SW480 (cell line): ENCODE data around the gene NEFH.
"Not testable (repeated sequence)": the region's sequence is repeated elsewhere in the genome, so short reads cannot be mapped to it uniquely, and the experiment has no call there.

Experiments used
- DNase-seq: peaks from one replicate; pipeline ENCODE4 v3.0.0-alpha.2; 2016; ENCODE audit warnings: low spot score

The NEFH gene

DNA sequence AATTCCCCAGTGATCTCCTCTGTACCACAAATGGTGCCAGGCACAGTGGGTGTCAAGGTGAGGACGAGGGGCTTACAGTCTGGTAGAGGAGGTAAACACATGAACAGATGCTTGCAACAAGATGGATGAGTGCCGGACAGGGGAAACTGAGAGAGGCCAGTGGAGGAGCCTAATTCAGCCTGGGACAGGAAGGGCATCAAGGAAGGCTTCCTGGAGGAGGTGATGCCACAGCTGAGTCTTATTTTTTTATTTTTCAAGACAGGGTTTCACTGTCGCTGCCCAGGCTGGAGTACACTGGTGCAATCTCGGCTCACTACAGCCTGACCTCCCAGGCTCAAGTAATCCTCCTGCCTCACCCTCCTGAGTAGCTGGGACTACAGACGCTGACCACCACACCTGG, 18.8 kb upstream of the NEFH start:
- no peak for DNase-seq

DNA sequence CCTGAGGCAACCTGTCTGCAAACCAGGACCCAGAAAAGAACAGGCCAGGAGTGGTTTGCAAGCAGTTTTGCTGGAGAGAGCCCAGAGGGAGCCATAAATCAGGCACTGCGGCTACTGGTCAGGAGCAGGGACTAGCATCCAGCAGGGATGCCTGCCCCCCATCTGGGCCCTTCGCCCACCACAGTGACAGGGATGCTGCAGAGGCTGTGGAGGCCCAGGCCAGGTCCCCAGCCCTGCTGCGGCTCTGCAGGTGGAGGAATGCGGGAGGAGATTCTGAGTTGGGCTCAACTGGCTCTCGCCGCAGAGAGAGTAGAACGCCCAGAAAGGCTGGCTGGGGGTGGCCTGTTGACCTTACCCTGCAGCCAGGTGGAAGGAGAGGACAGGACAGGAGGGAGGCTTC, 16.4 kb upstream of the NEFH start:
- DNase-seq: no peak

DNA sequence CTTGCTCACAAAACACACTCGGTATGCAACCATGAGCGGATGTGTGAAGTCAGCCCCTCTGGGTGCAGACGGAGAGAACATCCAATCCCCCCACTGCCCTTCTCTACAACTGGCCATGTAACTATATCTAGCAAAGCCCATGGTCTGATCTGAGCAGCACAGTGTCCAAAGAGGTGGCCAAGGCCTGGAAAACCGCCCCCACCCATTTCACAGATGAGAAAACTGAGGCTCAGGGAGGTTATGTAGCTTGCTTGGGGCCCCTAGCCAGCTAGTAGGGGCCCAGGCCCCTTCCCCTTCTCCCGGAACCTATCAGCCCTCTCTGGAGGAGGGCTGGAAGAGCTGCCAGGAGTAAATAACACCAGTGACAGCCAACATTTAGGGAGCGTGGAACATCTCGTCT, 15.4 kb upstream of the NEFH start:
- DNase-seq: no peak

DNA sequence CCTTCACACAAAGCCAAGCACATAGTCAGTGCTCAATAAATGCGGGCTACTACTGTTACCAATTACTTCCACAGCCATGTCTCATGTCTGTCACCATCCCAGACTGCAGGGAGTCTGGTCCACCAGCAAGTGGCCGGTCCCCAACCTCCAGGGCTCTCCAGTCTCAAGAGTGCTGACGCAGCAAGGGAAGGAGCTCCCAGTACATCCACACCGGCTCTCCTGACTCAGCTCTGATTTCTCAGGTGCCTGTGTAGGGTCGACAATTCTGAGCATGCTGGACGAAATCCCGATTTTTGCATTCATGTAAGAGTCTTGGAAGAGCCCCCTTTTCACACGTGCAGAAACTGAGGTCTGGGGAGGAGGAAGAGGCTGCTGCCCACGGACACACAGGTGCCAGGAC, 10.3 kb upstream of the NEFH start:
- no peak for DNase-seq

DNA sequence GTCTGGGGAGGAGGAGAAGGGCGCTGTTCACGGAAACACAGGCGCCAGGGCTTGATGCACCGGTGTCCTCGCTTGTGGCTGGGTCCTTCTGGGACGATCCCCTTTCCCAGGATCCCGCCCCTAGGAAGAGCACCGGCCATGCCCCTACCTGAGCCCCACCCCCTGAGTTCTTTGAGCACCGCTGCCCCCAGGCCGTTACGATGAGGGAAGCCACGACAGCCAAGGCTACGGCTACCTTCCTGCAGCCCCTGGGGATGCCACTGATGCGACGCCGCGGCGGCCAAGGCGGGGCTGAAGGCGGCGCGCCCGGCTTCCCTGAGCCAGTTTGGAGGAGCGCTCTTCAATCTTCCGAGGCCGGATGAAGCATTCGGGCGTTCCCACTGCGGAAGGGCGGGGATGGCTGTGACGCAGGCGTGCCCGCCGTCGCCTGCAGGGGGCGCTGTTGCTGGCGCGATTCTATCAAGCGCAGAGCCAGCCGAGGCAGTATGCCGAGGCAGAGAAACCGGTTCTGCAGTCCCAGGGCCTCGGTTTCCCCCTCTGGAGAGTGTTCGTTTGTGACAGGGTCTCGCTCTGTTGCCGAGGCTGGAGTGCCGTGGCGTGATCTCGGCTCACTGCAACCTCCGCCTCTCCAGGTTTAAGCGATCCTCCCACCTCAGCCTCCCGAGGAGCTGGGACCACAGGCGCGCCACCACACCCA, 9.7 kb upstream of the NEFH start:
- peak; percentile 53 for DNase-seq

DNA sequence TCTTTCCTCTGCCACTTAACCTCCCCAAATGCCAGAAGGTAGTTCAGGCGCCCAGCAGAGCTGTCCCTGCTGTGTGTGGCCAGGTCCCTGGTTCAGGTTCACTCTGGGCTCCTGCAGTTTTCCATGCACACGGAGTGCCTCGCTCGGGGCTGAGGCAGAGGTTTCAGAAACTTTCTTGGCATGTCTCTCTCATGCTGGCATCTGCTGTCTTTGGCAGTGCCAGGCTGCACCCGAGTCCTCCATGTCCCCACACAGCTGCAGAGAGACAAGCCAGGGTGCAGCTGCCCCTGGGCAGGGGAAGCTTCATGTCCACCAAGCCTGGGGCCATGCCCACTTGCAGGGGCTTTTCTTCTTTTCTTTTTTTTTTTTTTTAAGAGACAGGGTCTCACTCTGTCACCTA, 7.0 kb upstream of the NEFH start:
- no peak for DNase-seq

DNA sequence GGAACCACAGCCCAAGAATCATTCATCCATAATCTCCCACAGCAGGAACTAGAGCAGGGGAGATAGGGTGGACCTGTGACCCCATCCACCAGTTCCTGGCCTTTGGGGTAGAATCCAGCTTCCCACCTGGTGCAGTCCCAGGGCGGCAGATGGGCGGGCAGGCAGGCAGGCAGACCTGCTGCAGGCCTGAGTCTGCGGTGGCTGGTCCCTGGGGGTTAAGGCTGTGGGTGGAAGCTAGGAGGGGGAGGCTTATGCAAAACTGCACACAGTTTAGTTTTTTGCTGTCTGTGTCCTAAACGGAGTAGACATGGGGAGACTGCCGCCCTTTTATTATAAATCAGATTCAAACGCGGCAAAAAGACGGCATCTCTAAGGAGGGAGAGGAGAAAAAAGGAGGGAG, 4.5 kb upstream of the NEFH start:
- no peak for DNase-seq

DNA sequence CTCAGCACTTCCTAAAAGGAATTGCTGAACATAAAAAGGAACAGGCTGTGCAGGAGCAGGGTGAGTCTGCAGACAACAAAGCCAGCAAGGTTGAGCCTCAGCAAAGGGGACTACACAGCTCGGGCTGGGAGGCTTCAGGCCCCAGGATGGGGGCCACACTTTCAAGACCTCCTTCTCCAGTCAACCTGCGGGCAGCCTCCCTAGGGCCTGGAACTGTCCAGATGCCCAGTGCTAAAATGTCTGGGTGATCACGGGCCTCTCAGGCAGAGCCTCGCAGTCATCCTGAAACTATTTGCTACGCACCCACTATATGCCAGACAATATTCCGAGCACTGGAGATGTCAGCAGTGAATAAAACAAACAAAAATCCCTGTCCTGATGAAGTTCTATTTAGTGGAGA, 3.9 kb upstream of the NEFH start:
- no peak for DNase-seq

DNA sequence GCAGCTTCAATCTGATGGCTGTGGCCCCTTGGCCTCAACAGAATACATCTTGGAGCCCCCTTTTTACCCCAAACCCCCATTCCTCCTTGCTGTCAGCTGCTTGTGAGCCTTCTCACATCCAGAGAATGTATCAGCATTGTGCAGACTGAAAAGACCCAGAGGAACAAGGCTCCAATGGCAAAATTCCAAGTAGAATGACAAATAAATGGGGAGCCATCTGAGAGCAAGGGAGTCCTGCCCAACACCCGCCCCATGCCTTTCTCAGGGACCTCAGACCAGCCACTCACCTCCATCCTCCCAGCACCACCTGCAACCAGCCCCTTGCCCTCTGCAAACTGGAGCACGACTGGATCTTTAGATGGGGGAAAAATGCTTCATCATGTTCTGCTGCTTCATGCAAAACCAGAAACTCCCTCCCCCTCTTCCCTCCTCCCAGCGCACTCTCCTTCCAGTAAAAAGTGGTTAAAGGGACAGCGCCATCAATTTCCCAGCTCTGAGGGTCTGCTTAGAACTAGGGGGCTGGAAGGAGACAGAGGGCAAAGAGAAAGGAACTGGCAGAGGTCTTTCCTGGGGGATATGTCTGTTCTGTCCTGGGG, 2.2 kb upstream of the NEFH start:
- no peak for DNase-seq

DNA sequence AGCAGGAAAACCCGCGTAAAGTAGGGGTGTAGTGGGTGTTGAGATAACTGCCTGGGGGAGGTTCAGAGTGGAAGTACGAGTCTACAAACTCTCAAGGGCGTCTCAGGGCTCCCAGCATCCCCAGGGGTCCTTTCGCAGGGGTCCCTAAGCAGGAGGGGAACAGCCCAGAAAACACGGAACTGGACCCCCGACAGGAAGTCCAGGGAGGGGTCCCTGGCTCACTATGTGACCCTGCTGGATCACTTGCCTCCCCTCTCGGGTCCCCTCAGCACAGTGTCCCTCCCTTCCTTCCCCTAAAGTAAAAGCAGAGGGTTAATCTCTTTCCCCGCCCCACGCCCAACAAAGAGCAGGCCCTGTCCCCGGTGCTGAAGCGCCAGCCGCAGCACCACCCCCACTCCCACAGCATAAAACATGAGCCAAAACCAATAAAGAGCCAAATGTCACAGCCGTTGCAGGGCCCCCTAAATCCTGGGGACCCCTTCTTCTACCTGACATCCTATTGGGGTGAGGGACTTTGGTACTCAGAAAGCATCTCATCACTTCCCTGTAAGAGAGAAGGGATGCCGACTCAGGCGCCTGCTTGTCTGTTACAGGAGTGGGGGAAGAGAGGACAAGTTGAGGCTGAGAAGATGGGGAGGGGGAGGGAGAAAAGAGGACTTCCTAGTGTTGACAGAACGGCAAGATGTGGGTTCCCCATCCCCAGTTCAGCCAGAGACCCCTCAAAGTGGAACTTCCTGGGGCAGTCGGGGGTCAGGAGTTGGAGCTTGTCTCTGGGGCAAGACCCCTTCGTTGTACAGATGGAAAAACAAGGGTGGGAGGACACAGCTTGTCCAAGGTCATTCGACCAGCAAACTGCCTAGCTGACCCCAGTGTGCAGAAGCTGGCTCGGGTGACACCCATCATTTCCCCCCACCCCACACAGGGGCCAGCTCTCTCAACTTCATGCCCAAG, 1.4 kb upstream of the NEFH start:
- DNase-seq: no peak

DNA sequence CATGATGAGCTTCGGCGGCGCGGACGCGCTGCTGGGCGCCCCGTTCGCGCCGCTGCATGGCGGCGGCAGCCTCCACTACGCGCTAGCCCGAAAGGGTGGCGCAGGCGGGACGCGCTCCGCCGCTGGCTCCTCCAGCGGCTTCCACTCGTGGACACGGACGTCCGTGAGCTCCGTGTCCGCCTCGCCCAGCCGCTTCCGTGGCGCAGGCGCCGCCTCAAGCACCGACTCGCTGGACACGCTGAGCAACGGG, 169 bp downstream of the NEFH start:
- no peak for DNase-seq

DNA sequence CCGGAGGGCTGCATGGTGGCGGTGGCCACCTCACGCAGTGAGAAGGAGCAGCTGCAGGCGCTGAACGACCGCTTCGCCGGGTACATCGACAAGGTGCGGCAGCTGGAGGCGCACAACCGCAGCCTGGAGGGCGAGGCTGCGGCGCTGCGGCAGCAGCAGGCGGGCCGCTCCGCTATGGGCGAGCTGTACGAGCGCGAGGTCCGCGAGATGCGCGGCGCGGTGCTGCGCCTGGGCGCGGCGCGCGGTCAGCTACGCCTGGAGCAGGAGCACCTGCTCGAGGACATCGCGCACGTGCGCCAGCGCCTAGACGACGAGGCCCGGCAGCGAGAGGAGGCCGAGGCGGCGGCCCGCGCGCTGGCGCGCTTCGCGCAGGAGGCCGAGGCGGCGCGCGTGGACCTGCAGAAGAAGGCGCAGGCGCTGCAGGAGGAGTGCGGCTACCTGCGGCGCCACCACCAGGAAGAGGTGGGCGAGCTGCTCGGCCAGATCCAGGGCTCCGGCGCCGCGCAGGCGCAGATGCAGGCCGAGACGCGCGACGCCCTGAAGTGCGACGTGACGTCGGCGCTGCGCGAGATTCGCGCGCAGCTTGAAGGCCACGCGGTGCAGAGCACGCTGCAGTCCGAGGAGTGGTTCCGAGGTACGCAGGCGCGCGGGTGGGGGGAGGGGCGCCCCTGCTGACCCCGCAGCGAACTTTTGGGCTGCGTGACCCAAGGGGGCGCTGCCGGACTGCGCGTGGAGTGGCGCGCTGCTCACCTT, 670 bp downstream of the NEFH start:
- DNase-seq: no peak

DNA sequence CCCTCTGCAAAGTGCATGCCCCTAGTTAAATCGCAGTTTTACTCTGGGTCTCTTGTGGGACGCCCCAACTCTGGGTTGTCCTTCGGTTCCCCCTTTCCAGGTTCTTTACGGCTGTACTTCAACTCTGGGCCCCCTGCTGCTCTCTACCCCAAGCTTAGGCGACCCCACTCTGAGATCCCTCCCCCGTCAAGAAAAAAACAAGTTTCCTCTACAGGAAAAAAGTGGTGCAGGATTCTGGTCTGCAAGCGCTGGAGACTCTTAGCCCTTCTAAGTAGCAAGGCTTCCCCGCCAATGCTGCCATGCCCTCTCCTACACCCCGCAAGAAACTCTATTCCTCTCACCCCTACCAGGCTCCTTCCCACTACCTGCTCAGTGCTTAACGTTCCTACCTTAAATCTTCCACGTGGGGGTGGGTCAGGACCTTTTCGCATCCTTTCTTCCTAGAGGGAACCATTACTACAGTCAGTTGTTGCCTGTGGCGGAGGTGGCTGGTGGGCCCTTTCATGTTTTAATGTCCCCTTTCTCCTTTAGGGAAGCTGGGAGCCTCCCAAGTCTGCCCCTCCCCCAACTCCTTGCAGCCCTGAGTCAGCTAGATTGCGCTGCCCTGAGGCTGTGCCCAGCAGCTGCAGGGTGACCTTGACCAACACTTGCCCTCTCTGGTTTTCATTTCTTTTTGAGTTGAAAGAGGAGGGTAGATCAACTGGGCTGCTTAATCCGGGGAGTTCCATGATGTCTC, 1.4 kb downstream of the NEFH start:
- no peak for DNase-seq

DNA sequence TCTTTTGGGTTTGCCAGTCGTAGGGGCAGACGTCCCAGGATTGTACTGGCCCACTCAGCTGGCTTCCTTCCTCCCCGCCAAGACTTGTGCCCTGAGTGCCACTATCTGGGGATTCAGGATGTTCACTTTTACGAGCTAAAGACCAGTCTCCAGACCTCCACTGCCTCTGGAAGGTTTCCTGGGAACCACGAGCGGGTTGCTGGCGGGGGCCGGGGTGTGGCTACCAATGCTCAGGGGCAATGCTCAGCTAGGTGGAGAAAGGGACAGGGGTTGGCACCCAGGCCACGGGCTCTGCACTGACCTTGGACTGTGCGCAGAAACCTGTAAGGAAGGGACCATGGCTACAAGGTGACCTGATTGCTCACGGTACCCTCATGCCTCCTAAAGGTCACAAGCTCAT, 2.2 kb downstream of the NEFH start:
- DNase-seq: no peak

DNA sequence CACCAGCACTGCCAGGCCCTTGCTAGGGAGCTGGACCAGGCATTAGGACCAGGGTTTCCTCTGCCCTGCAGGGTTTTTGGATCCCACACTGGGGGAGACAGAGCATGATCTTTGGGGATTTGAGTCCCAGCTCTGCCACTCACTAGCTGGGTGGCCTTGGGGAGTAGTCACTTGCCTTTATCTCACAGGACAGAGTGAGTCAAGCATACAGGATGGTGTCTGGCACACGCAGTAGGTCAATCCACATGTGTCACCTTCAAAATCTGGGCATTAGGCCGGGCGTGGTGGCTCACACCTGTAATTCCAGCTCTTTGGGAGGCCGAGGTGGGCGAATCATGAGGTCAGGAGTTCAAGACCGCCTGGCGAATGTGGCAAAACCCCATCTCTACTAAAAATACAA, 2.7 kb downstream of the NEFH start:
- DNase-seq: no peak

DNA sequence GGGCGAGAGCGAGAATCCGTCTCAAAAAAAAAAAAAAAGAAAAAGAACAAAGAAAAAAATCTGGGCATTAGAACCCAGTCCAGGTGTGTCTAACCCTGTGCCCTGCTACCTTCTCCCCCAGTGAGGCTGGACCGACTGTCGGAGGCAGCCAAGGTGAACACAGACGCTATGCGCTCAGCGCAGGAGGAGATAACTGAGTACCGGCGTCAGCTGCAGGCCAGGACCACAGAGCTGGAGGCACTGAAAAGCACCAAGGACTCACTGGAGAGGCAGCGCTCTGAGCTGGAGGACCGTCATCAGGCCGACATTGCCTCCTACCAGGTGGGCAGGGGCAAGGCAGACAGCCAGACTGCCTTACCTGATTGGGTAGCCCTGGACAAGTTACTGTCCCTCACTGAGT, 3.2 kb downstream of the NEFH start:
- DNase-seq: no peak

DNA sequence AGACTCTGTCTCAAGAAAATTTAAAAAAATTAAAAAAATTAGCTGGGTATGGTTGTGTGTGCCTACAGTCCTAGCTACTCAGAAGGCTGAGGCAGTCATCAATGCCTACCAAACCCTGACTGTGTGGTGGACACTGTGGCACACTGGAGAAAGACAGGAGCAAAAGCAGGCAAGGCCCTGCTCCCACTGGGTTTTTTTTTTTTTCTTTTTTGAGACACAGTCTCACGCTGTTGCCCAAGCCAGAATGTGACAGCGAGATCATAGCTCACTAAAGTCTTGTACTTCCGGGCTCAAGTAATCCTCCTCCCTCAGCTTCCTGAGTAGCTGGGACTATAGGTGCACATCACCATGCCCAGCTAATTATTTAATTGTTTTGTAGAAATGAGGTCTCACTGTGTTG, 4.6 kb downstream of the NEFH start:
- no peak for DNase-seq

DNA sequence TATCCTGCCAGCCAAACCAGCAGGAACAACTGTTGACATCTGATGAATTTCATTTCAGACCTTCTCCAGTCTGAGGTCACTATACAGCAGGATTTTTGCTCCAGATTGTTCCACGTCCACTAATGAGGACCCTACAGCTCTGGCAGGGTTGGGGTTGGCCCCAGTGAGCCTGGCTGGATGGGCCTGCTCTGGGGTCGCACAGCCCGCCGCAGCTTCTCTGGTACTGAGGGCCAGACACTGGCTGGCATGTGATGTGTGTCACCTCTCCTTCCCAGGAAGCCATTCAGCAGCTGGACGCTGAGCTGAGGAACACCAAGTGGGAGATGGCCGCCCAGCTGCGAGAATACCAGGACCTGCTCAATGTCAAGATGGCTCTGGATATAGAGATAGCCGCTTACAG, 5.4 kb downstream of the NEFH start:
- DNase-seq: no peak

DNA sequence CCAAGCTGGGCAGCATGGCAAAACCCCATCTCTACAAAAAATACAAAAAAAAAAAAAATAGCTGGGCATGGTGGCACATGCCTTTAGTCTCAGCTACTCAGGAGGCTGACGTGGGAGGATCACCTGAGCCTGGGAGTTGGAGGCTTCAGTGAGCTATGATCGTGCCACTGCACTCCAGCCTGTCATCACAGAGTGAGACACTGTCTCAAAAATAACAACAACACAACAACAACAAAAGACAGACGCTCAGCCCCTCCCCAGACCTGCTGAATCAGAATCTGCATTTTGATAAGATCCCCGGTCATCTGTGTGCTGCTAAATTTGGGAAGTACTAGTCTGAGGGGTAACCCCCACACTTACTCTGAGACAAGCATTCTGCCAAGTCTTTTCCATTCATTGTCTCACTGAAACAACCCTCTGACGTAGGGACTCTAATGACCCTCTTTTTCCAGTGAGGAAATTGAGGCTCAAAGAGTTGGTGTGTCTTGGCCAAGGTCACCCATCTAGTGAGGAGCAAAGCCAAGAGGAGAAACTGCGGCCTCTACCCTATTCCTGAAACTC, 7.5 kb downstream of the NEFH start:
- no peak for DNase-seq

DNA sequence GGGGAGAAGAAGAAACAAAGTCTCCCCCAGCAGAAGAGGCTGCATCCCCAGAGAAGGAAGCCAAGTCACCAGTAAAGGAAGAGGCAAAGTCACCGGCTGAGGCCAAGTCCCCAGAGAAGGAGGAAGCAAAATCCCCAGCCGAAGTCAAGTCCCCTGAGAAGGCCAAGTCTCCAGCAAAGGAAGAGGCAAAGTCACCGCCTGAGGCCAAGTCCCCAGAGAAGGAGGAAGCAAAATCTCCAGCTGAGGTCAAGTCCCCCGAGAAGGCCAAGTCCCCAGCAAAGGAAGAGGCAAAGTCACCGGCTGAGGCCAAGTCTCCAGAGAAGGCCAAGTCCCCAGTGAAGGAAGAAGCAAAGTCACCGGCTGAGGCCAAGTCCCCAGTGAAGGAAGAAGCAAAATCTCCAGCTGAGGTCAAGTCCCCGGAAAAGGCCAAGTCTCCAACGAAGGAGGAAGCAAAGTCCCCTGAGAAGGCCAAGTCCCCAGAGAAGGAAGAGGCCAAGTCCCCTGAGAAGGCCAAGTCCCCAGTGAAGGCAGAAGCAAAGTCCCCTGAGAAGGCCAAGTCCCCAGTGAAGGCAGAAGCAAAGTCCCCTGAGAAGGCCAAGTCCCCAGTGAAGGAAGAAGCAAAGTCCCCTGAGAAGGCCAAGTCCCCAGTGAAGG, 9.2 kb downstream of the NEFH start:
- DNase-seq: not testable (repeated sequence)

DNA sequence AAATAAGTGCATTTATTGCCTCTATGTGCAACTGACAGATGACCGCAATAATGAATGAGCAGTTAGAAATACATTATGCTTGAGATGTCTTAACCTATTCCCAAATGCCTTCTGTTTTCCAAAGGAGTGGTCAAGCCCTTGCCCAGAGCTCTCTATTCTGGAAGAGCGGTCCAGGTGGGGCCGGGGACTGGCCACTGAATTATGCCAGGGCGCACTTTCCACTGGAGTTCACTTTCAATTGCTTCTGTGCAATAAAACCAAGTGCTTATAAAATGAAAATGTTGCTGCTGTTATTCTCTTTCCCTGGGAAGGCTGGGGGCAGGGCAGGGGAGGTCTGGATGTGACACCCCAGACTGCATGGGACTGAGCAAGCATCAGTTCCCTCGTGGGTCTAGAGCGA, 11.0 kb downstream of the NEFH start:
- no peak for DNase-seq
